ENCODE measurements around the gene TFAP2C.

DNA sequence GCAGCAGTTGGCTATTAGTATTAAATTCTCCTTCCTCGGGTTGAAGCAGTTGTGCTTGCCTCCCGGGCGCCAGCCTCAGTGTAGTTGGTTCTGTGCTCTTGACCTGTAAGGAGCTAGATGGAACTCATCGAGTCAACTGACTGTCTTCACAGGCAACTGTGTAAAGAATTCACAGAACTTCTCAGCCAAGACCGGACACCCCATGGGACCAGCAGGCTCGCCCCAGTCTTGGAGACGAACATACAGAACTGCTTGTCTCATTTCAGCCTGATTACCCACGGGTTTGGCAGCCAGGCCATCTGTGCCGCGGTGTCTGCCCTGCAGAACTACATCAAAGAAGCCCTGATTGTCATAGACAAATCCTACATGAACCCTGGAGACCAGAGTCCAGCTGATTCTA is 8.5 kb downstream of the TFAP2C start:
- TF ChIP-seq, protein P1, sequence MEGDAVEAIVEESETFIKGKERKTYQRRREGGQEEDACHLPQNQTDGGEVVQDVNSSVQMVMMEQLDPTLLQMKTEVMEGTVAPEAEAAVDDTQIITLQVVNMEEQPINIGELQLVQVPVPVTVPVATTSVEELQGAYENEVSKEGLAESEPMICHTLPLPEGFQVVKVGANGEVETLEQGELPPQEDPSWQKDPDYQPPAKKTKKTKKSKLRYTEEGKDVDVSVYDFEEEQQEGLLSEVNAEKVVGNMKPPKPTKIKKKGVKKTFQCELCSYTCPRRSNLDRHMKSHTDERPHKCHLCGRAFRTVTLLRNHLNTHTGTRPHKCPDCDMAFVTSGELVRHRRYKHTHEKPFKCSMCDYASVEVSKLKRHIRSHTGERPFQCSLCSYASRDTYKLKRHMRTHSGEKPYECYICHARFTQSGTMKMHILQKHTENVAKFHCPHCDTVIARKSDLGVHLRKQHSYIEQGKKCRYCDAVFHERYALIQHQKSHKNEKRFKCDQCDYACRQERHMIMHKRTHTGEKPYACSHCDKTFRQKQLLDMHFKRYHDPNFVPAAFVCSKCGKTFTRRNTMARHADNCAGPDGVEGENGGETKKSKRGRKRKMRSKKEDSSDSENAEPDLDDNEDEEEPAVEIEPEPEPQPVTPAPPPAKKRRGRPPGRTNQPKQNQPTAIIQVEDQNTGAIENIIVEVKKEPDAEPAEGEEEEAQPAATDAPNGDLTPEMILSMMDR (conservative IDR thresholded peaks at IDR 0.05; ENCODE audit: low read depth, low read length) = no peak
- TF ChIP-seq EZH2 (IDR thresholded peaks at IDR 0.05; ENCODE audit: low read length, unreplicated experiment) (no peak), EZH2phosphoT487 (IDR thresholded peaks at IDR 0.05; ENCODE audit: borderline replicate concordance, low read length) (no peak)

Data from PC-3 (cell line).